WTC11 (cell line): ENCODE measurements around the gene GABBR2. TPM values are rescaled to one million over a fixed set of nuclear protein-coding genes. Genes with fewer than 3 reads are reported as not detected.

Experiments
- ATAC-seq: fragments of 200-7000 bp; cut with Tn5 transposase; 2 replicates; pipeline ENCODE4 v1.10.0; 2021; ENCODE audit warnings: mild to moderate bottlenecking, moderate library complexity
- CTCF ChIA-PET: fragments of 300-600 bp; sonication (Branson Sonifier 250); formaldehyde crosslinking; loops from one replicate; lab custom pipeline; 2021; ENCODE audit warnings: antibody characterized with exemption; lab: Charles Lee
- POLR2A ChIA-PET: fragments of 350-600 bp; sonication (Branson Sonifier 250); formaldehyde crosslinking; loops from one replicate; lab custom pipeline; 2021; ENCODE audit warnings: antibody characterized with exemption; lab: Charles Lee
- DNase-seq: peaks from one replicate; pipeline ENCODE4 v3.0.0; 2021; ENCODE audit warnings: low spot score
- H3K27ac Mint-ChIP-seq: 2 replicates; pipeline ENCODE4 v1.8.0; 2021; ENCODE audit warnings: mixed read lengths
- H3K27me3 Mint-ChIP-seq: 2 replicates; pipeline ENCODE4 v1.8.0; 2021; ENCODE audit warnings: low read depth, mild to moderate bottlenecking, moderate library complexity, mixed read lengths
- H3K36me3 Mint-ChIP-seq: 2 replicates; pipeline ENCODE4 v1.8.0; 2021; ENCODE audit warnings: mixed read lengths
- H3K4me1 Mint-ChIP-seq: 2 replicates; pipeline ENCODE4 v1.8.0; 2022; ENCODE audit warnings: mixed read lengths
- H3K4me3 Mint-ChIP-seq: 2 replicates; pipeline ENCODE4 v1.8.0; 2021; ENCODE audit warnings: mild to moderate bottlenecking, moderate library complexity, mixed read lengths
- H3K9me3 Mint-ChIP-seq: 2 replicates; pipeline ENCODE4 v1.8.0; 2021; ENCODE audit warnings: mixed read lengths
- AFF4 ChIP-seq: sonication (generic); formaldehyde crosslinking; IDR thresholded peaks from 2 replicates; pipeline ENCODE4 v1.8.1; 2023; ENCODE audit warnings: mild to moderate bottlenecking, missing genetic modification reagents, borderline replicate concordance
- ATF2 ChIP-seq: sonication (generic); formaldehyde crosslinking; IDR thresholded peaks from 2 replicates; pipeline ENCODE4 v1.8.1; 2022; ENCODE audit warnings: low read depth, missing genetic modification reagents, borderline replicate concordance
- ATF6 ChIP-seq: sonication (generic); formaldehyde crosslinking; IDR thresholded peaks from 2 replicates; pipeline ENCODE4 v1.8.1; 2023; ENCODE audit warnings: mild to moderate bottlenecking, missing genetic modification reagents
- CREB1 ChIP-seq: sonication (generic); formaldehyde crosslinking; IDR thresholded peaks from 2 replicates; pipeline ENCODE4 v1.8.0; 2023; ENCODE audit warnings: mild to moderate bottlenecking, missing genetic modification reagents
- FOXP1 ChIP-seq: sonication (generic); formaldehyde crosslinking; IDR thresholded peaks from 2 replicates; pipeline ENCODE4 v1.8.0; 2022; ENCODE audit warnings: missing genetic modification reagents, mild to moderate bottlenecking, moderate library complexity, borderline replicate concordance
- JAZF1 ChIP-seq: fragments of 250-450 bp; sonication (Bioruptor Pico); IDR thresholded peaks from 2 replicates; pipeline ENCODE4 v1.9.0; 2021; ENCODE audit warnings: moderate library complexity, mild to moderate bottlenecking, inconsistent platforms
- KAT7 ChIP-seq: sonication (generic); formaldehyde crosslinking; IDR thresholded peaks from 2 replicates; pipeline ENCODE4 v1.8.1; 2023; ENCODE audit warnings: missing genetic modification reagents, mild to moderate bottlenecking, borderline replicate concordance
- NR1H2 ChIP-seq: sonication (generic); formaldehyde crosslinking; IDR thresholded peaks from 2 replicates; pipeline ENCODE4 v1.9.0; 2021; ENCODE audit warnings: mild to moderate bottlenecking, moderate library complexity, missing genetic modification reagents
- NR2C2 ChIP-seq: sonication (generic); formaldehyde crosslinking; IDR thresholded peaks from 2 replicates; pipeline ENCODE4 v1.8.0; 2022; ENCODE audit warnings: mild to moderate bottlenecking, missing genetic modification reagents
- RELA ChIP-seq: sonication (generic); formaldehyde crosslinking; IDR thresholded peaks from 2 replicates; pipeline ENCODE4 v1.8.1; 2022; ENCODE audit warnings: missing genetic modification reagents, mild to moderate bottlenecking, borderline replicate concordance
- SMAD3 ChIP-seq: sonication (generic); formaldehyde crosslinking; IDR thresholded peaks from 2 replicates; pipeline ENCODE4 v1.8.0; 2022; ENCODE audit warnings: missing genetic modification reagents, mild to moderate bottlenecking, borderline replicate concordance
- TCF7 ChIP-seq: sonication (generic); formaldehyde crosslinking; IDR thresholded peaks from 2 replicates; pipeline ENCODE4 v1.8.0; 2022; ENCODE audit warnings: mild to moderate bottlenecking, low read depth, missing genetic modification reagents, moderate library complexity
- TEAD4 ChIP-seq: sonication (generic); formaldehyde crosslinking; IDR thresholded peaks from 2 replicates; pipeline ENCODE4 v1.8.0; 2022; ENCODE audit warnings: mild to moderate bottlenecking, missing genetic modification reagents
- USF2 ChIP-seq: sonication (generic); formaldehyde crosslinking; IDR thresholded peaks from 2 replicates; pipeline ENCODE4 v1.8.1; 2023; ENCODE audit warnings: mild to moderate bottlenecking, missing genetic modification reagents, moderate library complexity
- ZBTB21 ChIP-seq: sonication (generic); formaldehyde crosslinking; IDR thresholded peaks from 2 replicates; pipeline ENCODE4 v1.8.1; 2023; ENCODE audit warnings: mild to moderate bottlenecking, missing genetic modification reagents, borderline replicate concordance
- ZNF121 ChIP-seq: sonication (generic); formaldehyde crosslinking; IDR thresholded peaks from 2 replicates; pipeline ENCODE4 v1.8.0; 2023; ENCODE audit warnings: missing genetic modification reagents
- total RNA-seq: library from RNA; stranded (reverse); gene quantifications from 3 replicates; pipeline ENCODE4 v1.2.3, GENCODE V29; 2021
- TF ChIP-seq, protein P1 (sequence below): sonication (generic); formaldehyde crosslinking; IDR thresholded peaks from 2 replicates; pipeline ENCODE4 v1.8.1; 2022; ENCODE audit warnings: low read depth, mild to moderate bottlenecking, moderate library complexity, missing genetic modification reagents, borderline replicate concordance
- TF ChIP-seq, protein P2 (sequence below): fragments of 250-450 bp; sonication (Bioruptor Pico); IDR thresholded peaks from 2 replicates; pipeline ENCODE4 v2.1.2; 2022; ENCODE audit warnings: mild to moderate bottlenecking, moderate library complexity

Gene GABBR2
- total RNA-seq, 1 experiment from 2014 or later, result 0.92 TPM

DNA sequence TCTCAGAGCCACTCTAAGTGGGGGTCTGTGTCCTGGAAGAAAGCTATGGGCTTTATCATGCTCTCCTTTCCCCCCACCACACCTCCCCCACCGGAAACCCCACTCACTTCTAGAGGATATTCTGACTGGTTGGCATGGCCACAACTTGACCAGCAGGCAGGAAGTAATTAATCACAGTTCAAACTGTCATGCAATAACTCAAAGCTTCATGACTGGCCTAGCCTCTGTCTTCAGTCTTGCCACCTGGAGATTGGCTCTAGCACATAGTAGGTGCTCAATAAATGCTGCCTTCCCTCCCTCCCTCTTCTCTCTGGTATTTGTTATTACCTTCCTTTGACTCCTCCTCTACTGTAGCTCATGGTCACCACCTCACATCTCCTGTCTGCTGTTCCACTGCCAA lies 124.7 kb downstream of the GABBR2 start:
- Mint-ChIP-seq H3K9me3 (peaks cover 5% of the 10 kb centered on the region), H3K4me3 (no peak overlapping the region), H3K27ac (no peak overlapping the region), H3K36me3 (no peaks in the 10 kb centered on the region), H3K4me1 (no peaks in the 10 kb centered on the region; the same call in 1 of the 2 replicates), H3K27me3 (no peaks in the 10 kb centered on the region; the same call in 1 of the 2 replicates)
- ChIA-PET POLR2A (no interaction called here), CTCF (interaction anchor here (1.4 to 1.7 kb wide), 2 partner anchors 47 to 192 kb away, joined by 6 read pairs; no protein-coding TSS in a partner anchor)
- ATAC-seq (no peak), DNase-seq (no peak)
- TF ChIP-seq TCF7 (CRISPR knock-in tag), result no peak
- TF ChIP-seq NR1H2, result no peak
- no peak for TF ChIP-seq CREB1
- TF ChIP-seq USF2 (CRISPR knock-in tag), result no peak
- TF ChIP-seq JAZF1 (CRISPR knock-in tag), result no peak
- no peak for TF ChIP-seq ZNF121
- TF ChIP-seq AFF4 (CRISPR knock-in tag), result no peak
- no peak for TF ChIP-seq RELA
- TF ChIP-seq ZBTB21 (CRISPR knock-in tag), result no peak
- TF ChIP-seq TEAD4 (CRISPR knock-in tag), result no peak
- TF ChIP-seq KAT7 (CRISPR knock-in tag), result no peak
- no peak for TF ChIP-seq SMAD3 (CRISPR knock-in tag)
- no peak for TF ChIP-seq ATF6 (CRISPR knock-in tag)
- TF ChIP-seq ATF2 (CRISPR knock-in tag), result no peak
- TF ChIP-seq, protein P1, sequence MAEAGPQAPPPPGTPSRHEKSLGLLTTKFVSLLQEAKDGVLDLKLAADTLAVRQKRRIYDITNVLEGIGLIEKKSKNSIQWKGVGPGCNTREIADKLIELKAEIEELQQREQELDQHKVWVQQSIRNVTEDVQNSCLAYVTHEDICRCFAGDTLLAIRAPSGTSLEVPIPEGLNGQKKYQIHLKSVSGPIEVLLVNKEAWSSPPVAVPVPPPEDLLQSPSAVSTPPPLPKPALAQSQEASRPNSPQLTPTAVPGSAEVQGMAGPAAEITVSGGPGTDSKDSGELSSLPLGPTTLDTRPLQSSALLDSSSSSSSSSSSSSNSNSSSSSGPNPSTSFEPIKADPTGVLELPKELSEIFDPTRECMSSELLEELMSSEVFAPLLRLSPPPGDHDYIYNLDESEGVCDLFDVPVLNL (CRISPR knock-in tag), result no peak
- TF ChIP-seq FOXP1 (CRISPR knock-in tag), result no peak

DNA sequence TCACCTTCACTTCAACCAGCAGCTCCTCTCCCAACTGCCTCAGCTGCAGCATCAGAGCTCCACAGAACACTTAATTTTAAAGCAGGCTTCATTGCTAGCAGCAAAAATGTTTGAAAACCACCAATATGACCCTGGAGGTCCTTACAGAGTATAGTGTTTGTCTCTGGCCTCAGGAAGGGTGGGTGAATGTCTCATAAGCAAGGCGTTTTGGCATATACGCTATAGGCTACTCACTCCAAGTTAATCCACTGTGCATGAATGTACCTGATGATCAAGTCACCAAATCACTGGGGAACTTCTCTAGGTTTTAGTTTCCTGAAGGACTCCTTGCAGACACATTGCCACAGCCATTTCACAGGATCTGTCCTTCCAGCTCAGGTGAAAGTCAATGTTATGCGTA lies 125.3 kb downstream of the GABBR2 start:
- Mint-ChIP-seq H3K27me3 (no peaks in the 10 kb centered on the region; the same call in 1 of the 2 replicates), H3K9me3 (peaks cover 5% of the 10 kb centered on the region), H3K36me3 (no peaks in the 10 kb centered on the region), H3K27ac (no peak overlapping the region), H3K4me1 (no peaks in the 10 kb centered on the region; the same call in 1 of the 2 replicates), H3K4me3 (no peak overlapping the region)
- ATAC-seq, result no peak
- POLR2A ChIA-PET, result interaction anchor here (0.8 kb wide), 1 partner anchor 10 kb away, joined by 3 read pairs; no protein-coding TSS in a partner anchor
- TF ChIP-seq, protein P2, sequence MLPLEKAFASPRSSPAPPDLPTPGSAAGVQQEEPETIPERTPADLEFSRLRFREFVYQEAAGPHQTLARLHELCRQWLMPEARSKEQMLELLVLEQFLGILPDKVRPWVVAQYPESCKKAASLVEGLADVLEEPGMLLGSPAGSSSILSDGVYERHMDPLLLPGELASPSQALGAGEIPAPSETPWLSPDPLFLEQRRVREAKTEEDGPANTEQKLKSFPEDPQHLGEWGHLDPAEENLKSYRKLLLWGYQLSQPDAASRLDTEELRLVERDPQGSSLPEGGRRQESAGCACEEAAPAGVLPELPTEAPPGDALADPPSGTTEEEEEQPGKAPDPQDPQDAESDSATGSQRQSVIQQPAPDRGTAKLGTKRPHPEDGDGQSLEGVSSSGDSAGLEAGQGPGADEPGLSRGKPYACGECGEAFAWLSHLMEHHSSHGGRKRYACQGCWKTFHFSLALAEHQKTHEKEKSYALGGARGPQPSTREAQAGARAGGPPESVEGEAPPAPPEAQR, result no peak
- TF ChIP-seq NR2C2 (CRISPR knock-in tag), result no peak
- no peak for DNase-seq
- CTCF ChIA-PET, result interaction anchor here (1.7 kb wide), 1 partner anchor 47 kb away, joined by 6 read pairs; no protein-coding TSS in a partner anchor
